ENCODE measurements around the gene ANKRD18A.
"Not testable (repeated sequence)": the region's sequence is repeated elsewhere in the genome, so short reads cannot be mapped to it uniquely, and the experiment has no call there.

Gene ANKRD18A

DNA sequence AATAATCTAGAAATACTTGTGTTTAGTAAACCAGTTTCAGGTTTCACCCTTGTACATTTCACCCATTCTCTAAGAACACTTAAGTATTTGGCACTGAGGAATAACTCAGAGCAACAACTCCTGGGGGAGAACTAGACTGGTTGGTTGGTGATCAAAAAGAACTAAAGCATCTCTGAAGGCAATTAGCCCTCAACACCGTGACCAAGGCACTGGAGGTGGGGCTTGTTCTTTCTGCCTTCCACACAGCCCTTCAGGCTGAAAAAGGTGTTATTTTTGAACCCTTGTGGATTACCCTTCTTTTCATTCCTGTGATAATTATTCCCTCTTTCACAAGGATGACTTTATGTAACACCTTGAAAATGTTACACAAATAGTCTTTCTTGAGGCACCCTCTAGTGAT is 44.2 kb downstream of the ANKRD18A start:
- H3K4me3 ChIP-seq (ENCODE audit: low read length) = not testable (repeated sequence)

DNA sequence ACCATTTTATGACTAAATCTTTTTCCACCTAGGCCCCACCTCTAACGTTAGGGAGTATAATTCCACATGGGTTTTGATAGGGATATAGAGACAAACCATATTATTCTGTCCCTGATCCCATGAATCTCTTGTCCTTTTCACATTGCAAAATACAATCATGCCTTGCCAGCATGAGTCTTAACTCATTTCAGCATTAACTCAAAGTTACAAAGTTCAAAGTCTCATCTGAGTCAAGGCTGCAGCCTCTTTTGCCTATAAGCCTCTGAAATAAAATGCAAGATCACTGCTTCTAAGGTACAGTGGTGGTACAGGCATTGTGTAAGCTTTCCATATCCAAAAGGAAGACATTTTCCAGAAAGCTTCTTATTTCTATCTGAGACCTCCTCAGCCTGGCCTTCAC is 54.3 kb downstream of the ANKRD18A start:
- not testable (repeated sequence) for H3K4me3 ChIP-seq (ENCODE audit: low read length)

DNA sequence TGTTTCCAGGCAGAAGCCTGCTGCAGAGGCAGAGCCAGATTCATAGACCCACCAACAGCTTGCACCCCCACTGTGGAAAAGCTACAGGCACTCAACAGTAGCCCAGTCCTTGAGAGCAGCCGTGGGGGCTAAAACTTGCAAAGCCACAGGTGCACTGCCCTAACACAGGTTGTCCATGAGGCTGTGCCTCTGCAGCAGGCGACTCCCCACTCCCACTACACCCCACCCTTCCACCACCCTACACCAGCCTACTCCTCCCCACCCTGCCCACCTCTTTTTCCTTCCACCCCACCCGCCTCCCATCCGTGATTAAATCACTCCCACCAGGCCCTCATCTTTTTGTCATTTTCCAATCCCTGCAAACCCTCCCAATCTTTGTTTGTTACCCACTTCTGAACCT is 55.2 kb downstream of the ANKRD18A start:
- H3K4me3 ChIP-seq (ENCODE audit: low read length) = not testable (repeated sequence)

DNA sequence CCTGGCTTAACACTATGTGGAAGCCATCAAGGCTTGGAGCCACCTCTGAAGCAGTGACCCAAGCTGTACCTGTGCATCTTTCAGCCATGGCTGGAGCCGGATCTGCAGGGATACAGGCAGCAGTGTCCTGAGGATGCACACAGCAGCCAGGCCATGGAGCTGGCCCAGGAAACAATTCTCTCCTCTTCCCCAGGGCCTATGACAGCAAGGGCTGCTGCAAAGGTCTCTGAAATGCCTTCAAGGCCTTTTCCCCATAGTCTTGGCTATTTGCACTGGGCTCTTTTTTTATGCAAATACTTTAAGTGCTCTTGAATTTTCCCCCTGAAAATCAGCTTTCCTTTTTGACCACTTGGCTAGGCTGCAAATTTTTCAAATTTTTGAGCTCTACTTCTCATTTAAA is 56.5 kb downstream of the ANKRD18A start:
- H3K4me3 ChIP-seq (ENCODE audit: low read length) = not testable (repeated sequence)

DNA sequence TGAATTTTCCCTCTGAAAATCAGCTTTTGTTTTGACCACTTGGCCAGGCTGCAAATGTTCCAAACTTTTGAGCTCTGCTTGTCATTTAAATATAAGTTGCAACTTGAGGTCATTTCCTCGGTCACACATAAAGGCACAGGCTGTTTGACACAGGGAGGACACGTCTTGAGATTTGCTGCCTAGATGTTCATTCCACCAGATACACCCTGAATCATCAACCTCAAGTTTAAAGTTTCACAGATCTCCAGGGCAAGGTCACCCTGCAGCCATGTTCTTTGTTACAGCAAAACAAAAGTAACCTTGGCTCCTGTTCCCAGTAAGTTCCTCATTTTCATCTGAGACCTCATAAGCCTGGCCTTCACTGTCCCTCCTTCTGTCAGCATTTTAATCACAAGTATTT is 59.3 kb downstream of the ANKRD18A start:
- not testable (repeated sequence) for H3K4me3 ChIP-seq (ENCODE audit: low read length)

DNA sequence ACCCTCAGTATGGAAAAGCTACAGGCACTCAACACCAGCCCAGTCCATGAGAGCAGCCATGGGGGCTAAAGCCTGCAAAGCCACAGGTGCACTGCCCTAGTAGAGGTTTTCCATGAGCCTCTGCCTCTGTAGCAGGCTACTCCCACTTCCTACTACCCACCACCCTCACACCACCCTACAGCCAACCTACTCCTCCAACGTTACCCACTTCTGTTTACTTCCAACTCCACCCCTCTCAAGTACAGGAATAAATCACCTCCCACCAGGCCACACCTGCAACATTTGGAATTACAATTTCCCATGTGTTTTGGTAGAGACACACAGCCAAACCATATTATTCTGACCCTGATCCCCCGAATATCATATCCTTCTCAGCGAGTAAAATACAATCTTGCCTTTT is 61.2 kb downstream of the ANKRD18A start:
- H3K4me3 ChIP-seq (ENCODE audit: low read length) = not testable (repeated sequence)

DNA sequence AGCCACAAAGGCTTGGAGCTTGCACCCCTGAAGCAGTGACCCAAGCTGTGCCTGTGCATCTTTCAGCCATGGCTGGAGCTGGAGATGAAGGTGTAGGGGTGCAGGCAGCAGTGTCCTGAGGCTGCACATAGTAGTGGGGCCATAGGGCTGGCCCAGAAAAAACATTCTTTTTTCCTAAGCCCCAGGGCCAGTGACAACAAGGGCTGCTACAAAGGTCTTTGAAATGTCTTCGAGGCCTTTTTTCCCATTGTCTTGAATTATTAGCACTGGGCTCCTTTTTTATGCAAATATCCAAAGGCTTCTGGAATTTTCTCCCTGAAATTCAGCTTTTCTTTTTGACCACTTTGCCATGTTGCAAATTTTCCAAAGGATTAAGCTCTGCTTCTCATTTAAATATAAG is 62.6 kb downstream of the ANKRD18A start:
- H3K4me3 ChIP-seq (ENCODE audit: low read length) = not testable (repeated sequence)

DNA sequence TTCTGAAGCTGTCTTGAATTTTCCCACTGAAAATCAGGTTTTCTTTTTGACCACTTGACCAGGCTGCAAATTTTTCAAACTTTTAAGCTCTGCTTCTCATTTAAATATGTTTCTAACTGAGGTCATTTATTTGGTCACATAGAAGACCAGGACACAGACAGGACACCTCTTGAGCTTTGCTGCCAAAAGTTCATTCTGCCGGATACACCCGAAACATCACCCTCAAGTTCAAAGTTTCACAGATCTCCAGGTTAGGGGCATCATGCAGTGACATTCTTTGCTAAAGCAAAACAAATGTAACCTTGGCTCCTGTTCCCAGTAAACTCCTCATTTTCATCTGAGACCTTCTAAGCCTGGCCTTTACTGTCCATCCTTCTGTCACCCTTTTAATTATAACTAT is 65.4 kb downstream of the ANKRD18A start:
- not testable (repeated sequence) for H3K4me3 ChIP-seq (ENCODE audit: low read length)

DNA sequence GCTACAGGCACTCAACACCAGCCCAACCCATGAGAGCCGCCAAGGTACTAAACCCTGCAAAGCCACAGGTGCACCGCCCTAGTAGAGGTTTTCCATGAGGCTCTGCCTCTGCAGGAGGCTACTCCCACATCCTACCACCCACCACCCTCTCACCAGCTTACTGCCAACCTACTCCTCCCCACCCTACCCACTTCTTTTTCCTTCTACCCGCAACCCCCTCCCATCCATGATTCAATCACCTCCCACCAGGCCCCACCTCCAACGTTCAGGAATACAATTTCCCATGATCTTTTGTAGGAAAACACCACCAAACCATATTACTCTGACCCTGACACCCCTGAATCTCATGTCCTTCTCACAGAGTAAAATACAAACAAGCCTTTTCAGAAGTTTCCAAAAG is 67.4 kb downstream of the ANKRD18A start:
- not testable (repeated sequence) for H3K4me3 ChIP-seq (ENCODE audit: low read length)

DNA sequence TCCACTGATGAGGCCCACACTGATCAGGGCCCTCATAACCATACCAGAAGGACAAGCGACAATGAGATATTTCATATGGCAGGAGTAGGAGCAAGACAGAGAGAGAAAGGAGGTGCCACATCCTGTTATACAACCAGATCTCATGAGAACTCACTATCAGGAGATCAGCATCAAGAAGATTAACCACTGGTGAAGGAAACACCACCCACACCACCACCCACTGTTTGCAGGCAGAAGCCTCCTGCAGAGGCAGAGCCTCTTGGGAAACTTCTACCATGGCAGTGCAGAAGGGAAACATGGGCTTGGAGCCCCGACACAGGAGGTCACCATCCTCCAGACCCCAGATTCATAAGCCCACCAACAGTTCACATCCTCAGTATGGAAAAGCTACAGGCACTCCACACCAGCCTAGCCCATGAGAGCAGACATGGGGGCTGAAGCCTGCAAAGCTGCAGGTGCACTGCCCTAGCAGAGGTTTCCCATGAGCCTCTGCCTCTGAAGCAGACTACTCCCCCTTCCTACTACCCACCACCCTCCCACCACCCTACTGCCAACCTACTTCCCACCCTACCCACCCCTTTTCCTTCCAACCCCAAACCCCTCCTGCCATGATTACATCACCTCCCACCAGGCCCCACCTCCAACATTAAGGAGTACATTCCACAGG is 73.8 kb downstream of the ANKRD18A start:
- not testable (repeated sequence) for H3K4me3 ChIP-seq (ENCODE audit: low read length)

DNA sequence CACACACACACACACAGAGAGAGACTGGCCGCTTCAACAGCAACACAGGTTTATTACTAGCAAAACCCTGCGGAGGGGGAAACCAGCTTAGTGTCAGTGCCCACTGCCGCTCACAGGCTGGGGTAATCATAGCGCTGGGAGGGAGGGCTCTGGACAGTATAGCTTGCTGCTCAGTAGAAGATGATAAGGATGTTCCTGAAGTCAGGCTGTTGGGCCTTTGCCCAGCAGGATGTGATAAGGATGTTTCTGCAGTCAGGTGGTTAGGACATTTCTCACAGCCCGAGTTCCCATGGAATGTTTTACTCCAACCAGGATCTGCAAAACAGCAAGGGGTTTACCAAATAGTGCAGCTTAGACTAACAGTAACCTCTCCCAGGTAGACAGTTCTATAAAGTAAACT is 79.9 kb downstream of the ANKRD18A start:
- H3K4me3 ChIP-seq (ENCODE audit: low read length) = not testable (repeated sequence)

DNA sequence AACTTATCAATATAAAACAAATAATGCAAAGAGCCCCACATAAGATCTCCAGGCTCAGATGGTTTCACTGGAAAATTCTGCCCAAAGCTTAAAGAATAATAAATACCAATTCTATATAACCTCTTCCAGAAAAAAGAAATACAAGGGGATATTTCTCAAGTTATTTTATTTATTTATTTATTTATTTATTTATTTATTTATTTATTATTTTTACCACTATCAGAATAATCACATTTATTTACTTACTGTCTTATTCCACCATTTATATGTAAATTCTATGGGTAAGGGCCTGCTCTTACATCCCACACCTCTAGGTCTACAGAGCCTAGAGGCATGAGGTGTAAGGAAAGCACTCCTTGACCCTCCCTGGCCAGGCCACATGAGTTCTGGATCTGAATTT is 91.1 kb downstream of the ANKRD18A start:
- TF ChIP-seq ZNF274 (IDR thresholded peaks at IDR 0.05; ENCODE audit: low read depth, low read length) = no peak
- H3K4me3 ChIP-seq (ENCODE audit: low read length) = no peak overlapping the region

DNA sequence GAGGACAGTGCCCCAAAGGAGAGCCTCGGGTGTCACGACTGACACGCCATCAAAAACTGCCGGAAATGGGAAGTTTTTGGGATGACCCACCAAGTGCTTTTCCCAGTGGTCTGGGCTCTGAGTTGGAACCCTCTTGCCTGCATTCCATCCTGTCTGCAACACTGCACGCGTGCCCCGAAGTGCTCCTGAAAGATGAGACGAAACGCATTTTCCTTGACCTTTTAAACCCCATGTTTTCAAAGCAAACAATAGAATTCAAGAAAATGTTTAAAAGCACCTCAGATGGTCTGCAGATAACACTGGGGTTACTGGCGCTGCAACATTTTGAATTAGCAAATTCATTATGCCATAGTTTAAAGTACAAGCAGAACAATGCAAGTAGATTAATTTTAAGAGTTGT is 92.9 kb downstream of the ANKRD18A start:
- TF ChIP-seq ZNF274 (IDR thresholded peaks at IDR 0.05; ENCODE audit: low read depth, low read length) = no peak
- H3K4me3 ChIP-seq (ENCODE audit: low read length) = no peak overlapping the region

DNA sequence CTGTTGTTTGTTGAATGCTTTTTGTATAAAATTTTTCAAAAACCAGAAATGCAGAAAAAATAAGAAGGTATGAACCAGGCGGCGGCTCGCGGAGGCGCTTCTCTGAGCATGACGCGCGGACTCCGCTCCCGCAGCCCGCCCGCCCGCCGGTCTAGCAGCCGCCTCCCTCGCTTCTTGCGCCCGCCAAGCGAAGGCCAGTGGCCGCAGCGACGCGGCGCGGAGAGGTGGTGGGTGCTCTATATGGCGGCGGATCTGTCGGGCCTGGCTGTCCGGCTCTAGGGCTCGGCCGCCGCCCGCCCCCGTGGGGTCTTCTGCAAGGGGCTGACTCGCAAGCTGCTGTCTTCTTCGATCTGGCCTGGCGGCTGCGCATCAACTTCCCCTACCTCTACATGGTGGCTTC is 93.8 kb downstream of the ANKRD18A start:
- H3K4me3 ChIP-seq (ENCODE audit: low read length) = no peak overlapping the region
- TF ChIP-seq ZNF274 (IDR thresholded peaks at IDR 0.05; ENCODE audit: low read depth, low read length) = no peak

DNA sequence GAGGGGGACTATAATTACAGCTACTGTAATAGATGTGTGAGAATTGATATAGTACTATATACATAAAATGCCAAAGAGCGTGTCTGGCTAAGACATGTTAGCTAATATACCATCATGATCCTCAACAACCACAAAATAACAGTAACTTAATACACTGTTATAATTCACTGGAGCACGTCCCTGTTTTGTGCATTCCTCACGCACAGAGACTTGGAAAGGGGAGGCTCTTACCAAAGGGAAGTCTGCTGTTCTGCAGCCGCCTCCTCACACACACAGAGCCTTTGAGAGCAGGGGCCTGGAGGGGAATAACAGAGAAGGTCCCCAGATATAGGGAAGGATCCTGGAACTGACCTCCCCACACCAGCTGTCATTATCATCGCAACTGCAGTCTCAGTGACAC is 97.3 kb downstream of the ANKRD18A start:
- no peak for TF ChIP-seq ZNF274 (IDR thresholded peaks at IDR 0.05; ENCODE audit: low read depth, low read length)
- no peak overlapping the region for H3K4me3 ChIP-seq (ENCODE audit: low read length)

DNA sequence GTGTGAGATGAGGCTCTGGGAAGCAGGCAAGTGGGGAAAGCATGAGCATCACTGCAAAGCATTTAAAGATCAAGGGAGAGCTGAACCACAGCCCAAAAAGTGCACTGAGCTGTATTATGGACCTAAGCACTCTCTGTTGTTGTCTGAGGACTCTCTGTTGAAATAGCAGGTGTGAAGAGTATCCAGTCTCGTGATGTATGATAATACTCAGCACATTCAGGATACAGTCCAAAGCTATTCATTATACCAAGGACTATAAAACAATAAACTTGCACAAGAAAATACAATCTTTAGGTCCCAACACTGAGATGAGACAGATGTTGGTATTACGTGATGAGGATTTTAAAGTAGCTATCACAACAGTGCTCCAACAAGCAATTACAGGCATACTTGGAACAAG is 98.6 kb downstream of the ANKRD18A start:
- no peak overlapping the region for H3K4me3 ChIP-seq (ENCODE audit: low read length)
- no peak for TF ChIP-seq ZNF274 (IDR thresholded peaks at IDR 0.05; ENCODE audit: low read depth, low read length)

Measured in GM08714 (cell line).